ENCODE data around the gene KIF26B. TPM values are rescaled to one million over a fixed set of nuclear protein-coding genes. Genes with fewer than 3 reads are reported as not detected.

The KIF26B gene
- total and polyA plus RNA-seq, 2 of the 4 experiments (the other 2 are of a cell fraction): 0.53 to 0.54 TPM

GRCh38 chr1:245365095-245366020, 210.6 kb downstream of the KIF26B start:
- Histone ChIP-seq H2BK120ac (ENCODE audit: low read depth, low read length) (no peak overlapping the region), H3K4me2 (ENCODE audit: low read depth, low read length) (no peak overlapping the region), H3K36me3 (ENCODE audit: control insufficient read depth, insufficient read depth, low read length) (peaks cover 15% of the 10 kb centered on the region), H2BK5ac (ENCODE audit: low read depth, low read length, poor library complexity, severe bottlenecking) (no peak overlapping the region), H4K91ac (ENCODE audit: insufficient read depth, low read depth, low read length) (no peak overlapping the region), H3K4ac (ENCODE audit: low read depth, low read length) (no peak overlapping the region), H4K20me1 (ENCODE audit: insufficient read depth, low read length) (no peaks in the 10 kb centered on the region), H3K18ac (ENCODE audit: low read depth, low read length) (no peak overlapping the region), H3K4me3 (ENCODE audit: insufficient read depth, low read depth, low read length) (no peak overlapping the region), H3K56ac (ENCODE audit: extremely low read depth, insufficient read depth, low read length) (no peak overlapping the region), H3K9me1 (ENCODE audit: insufficient read depth, low read length) (no peaks in the 10 kb centered on the region), H3K4me1 (ENCODE audit: control insufficient read depth, insufficient read depth, low read length) (no peaks in the 10 kb centered on the region), H2AFZ (replicated peaks; ENCODE audit: low read length, poor library complexity) (no peak overlapping the region), H3K27ac (ENCODE audit: insufficient read depth, low read length) (no peak overlapping the region), H4K8ac (ENCODE audit: low read depth in 2 of 2, low read length in 2 of 2) (no peak overlapping the region), H2AK9ac (replicated peaks; ENCODE audit: low read depth, low read length, poor library complexity) (no peak overlapping the region), H2BK20ac (ENCODE audit: low read depth, low read length) (no peak overlapping the region), H3K79me1 (ENCODE audit: low read depth in 1 of 2, low read length in 2 of 2) (no peaks in the 10 kb centered on the region), H4K5ac (ENCODE audit: low read depth, low read length) (no peak overlapping the region), H3K9me3 (ENCODE audit: control insufficient read depth, insufficient read depth, low read length) (no peaks in the 10 kb centered on the region), H2BK15ac (ENCODE audit: low read depth, low read length) (no peak overlapping the region), H3K27me3 (ENCODE audit: control insufficient read depth, insufficient read depth, low read length) (no peaks in the 10 kb centered on the region), H3K9ac (ENCODE audit: low read depth, low read length) (no peak overlapping the region), H3K23ac (ENCODE audit: low read depth, low read length) (no peak overlapping the region), H2AK5ac (ENCODE audit: low read depth, low read length) (no peak overlapping the region), H3K14ac (replicated peaks; ENCODE audit: low read depth, low read length) (no peak overlapping the region)
- ATAC-seq (ENCODE audit: low read depth): no peak
- no peak for DNase-seq
- ChIA-PET CTCF (no interaction called here), POLR2A (ENCODE audit: unreplicated experiment) (no interaction called here)
- 77% methylated on average over 2 of the region's 21 CpGs; no CpG with 5 or more reads in 1 of the 2 experiments for WGBS, 2 experiments (ENCODE audit: extremely low coverage in 2 of 2, insufficient read length in 1 of 2)
- in situ Hi-C loops (cut with MboI; ENCODE audit: low sequenced_read_pairs) (no loop called here), intact Hi-C loops (cut with micrococcal nuclease) (no loop called here), dilution Hi-C loops (cut with HindIII; ENCODE audit: low sequenced_read_pairs, unreplicated experiment) (no loop called here)
- BruUV-seq (replicated peaks): no TSS peak
- TF ChIP-seq RAD21 (IDR thresholded peaks at IDR 0.05; ENCODE audit: low read length) (no peak), MXI1 (IDR thresholded peaks at IDR 0.05; ENCODE audit: borderline replicate concordance, low read depth, low read length) (no peak), CHD1 (IDR thresholded peaks at IDR 0.05; ENCODE audit: low read depth, low read length) (no peak), SMC3 (IDR thresholded peaks at IDR 0.05; ENCODE audit: low read depth, low read length) (no peak), MAZ (IDR thresholded peaks at IDR 0.05; ENCODE audit: borderline replicate concordance, low read depth, low read length) (no peak), USF2 (IDR thresholded peaks at IDR 0.05; ENCODE audit: low read depth, low read length) (no peak), MAFK (IDR thresholded peaks at IDR 0.05; ENCODE audit: low read depth, low read length) (no peak), POLR2A (IDR thresholded peaks at IDR 0.05; ENCODE audit: low read depth, low read length) (no peak), CEBPB (IDR thresholded peaks at IDR 0.05; ENCODE audit: low read depth, low read length) (no peak), NFE2L2 (IDR thresholded peaks at IDR 0.05; ENCODE audit: low read depth, low read length) (no peak)

All from IMR-90 (cell line).